AG09309 (cell line): ENCODE data around the gene ADRA2B.

Source experiments
- DNase-seq: peaks from one replicate; pipeline ENCODE4 v3.0.0-alpha.2; 2010; ENCODE audit warnings: low read depth
- H3K4me3 ChIP-seq: 2 replicates; pipeline ENCODE4 v1.5.1; 2011; ENCODE audit warnings: mild to moderate bottlenecking, low read depth, low read length, moderate library complexity; ENCODE audit not compliant: control insufficient read depth
- TF ChIP-seq, protein P1 (sequence below): IDR thresholded peaks from 2 replicates; pipeline ENCODE4 v1.5.1; 2011; ENCODE audit warnings: mild to moderate bottlenecking, low read depth, low read length, inconsistent platforms; ENCODE audit not compliant: insufficient read depth, control insufficient read depth; ENCODE audit errors: missing control alignments

ADRA2B gene

DNA sequence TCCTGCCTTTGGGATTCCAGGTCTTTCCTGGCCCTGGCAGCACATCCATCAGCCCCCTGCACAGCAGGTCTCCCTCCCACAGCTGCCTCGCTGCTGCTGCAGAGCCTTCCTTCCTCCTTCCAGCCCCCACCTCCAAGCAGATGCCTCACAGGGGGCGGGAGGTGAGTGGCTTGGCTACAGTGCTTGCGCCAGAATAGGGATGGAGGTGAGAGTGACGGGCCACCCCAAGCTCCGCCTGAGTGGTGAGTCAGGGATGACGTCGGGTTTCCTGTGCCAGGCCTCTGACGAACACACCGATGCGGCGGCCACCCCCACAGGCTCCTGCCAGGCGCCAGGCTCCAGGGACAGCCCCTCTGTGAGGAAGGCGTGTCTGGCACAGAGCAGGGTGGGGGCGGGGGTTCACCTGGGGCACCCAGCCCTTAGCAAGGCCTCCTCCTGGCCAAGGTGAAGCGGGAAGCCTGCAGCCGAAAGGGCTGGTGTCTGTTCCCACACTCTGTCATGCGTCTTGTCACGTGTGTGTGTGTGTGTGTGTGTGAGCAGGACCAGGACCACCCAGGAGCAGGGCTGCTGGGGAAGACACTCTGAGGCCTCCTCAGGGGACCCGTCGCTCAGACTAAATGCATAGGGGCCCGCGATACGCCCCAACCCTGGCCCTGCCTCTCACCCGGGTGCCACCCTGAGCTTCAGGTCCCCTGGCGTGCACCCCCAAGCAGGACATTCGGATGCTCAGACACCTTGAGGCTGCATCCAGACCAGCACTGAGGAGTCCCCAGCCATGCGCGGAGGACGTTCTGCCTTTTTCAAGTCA lies 32.2 kb upstream of the ADRA2B start:
- TF ChIP-seq, protein P1, sequence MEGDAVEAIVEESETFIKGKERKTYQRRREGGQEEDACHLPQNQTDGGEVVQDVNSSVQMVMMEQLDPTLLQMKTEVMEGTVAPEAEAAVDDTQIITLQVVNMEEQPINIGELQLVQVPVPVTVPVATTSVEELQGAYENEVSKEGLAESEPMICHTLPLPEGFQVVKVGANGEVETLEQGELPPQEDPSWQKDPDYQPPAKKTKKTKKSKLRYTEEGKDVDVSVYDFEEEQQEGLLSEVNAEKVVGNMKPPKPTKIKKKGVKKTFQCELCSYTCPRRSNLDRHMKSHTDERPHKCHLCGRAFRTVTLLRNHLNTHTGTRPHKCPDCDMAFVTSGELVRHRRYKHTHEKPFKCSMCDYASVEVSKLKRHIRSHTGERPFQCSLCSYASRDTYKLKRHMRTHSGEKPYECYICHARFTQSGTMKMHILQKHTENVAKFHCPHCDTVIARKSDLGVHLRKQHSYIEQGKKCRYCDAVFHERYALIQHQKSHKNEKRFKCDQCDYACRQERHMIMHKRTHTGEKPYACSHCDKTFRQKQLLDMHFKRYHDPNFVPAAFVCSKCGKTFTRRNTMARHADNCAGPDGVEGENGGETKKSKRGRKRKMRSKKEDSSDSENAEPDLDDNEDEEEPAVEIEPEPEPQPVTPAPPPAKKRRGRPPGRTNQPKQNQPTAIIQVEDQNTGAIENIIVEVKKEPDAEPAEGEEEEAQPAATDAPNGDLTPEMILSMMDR = no peak
- H3K4me3 ChIP-seq = no peak overlapping the region
- DNase-seq = no peak

DNA sequence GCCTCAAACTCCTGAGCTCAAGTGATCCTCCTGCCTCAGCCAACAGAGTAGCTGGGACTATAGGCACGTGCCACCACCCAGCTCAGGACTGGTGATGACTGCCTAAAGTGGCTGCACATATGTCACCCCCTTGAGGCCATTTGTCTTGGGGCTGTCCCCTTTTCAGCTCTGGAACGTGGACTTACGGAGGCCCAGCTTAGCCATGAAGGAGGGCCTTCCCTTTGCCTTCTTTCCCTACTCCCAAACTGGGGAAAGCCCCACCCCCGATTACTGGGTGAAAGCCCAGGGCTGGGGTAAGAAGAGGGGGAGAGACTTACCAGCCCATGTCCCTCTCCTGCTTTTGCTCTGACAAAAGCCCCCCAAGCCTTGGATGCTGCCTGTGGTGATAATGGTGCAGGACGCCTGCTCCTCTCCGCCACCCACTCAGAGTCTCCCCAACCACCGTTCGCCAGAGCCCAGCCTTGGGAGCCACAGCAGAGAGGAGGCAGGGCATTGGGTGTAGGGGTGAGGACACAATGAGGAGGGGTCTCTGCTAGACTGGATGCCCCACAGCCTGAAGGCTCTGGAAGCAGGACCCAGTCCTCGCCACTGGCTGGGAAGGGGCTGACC lies 31.3 kb upstream of the ADRA2B start:
- H3K4me3 ChIP-seq = no peak overlapping the region
- TF ChIP-seq, protein P1 = no peak
- DNase-seq = no peak

DNA sequence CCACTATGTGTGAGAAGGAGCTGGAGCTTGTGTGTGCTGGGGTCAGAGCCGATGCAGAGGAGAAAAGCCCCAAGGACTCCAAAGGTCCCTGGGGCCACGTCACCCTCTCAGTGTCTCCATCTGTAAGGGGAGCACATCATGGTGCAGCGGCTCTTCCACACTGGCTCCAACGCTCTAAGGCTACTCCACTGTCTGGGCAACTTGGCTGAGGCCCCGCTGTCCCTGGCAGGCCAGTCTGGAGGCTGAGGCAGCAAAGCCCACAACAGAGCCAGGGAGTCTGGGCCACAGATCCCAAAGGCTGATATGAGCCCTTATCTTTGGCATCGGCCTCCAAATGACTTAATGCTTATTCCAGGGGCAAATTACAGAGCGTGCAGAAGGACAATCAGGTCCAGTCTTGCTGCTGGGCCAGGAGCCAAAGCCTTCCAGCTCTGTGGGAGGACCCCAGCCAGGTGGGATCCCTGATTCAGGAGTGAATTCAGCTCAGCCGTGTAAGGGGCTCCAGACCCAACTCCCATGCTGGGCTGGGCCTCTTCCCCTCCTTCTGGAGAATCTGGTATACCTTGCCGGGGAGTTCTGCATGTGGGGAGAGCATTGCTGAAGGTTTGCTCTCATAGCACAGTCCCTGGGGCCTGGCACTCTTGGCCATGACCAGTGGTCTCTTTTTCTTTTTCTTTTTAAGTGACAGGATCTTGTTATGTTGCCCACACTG lies 30.7 kb upstream of the ADRA2B start:
- DNase-seq = no peak
- TF ChIP-seq, protein P1 = no peak
- H3K4me3 ChIP-seq = no peak overlapping the region

- TF ChIP-seq, protein P1 = no peak
- no peak overlapping the region for H3K4me3 ChIP-seq
- DNase-seq = no peak
Observed at GRCh38 chr2:96146153-96146880, 29.9 kb upstream of the ADRA2B start.

DNA sequence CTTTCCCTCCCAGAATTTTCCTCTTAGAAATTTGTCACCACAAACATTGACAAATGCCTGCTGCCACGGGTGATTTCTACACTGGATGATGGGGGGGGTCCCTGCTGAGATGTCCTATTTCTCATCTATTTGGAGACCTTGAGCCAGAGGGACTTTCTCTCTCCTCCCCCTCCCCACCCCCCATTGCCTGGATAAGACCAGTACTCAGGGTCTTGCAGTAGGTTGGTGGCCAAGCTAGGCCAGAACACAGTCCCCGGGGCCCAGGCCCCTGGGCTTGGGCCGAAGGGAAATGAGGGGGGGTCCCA lies 29.4 kb upstream of the ADRA2B start:
- DNase-seq = no peak
- TF ChIP-seq, protein P1 = no peak
- no peak overlapping the region for H3K4me3 ChIP-seq
